ENCODE data around the gene PLXNA3. TPM values are rescaled to one million over a fixed set of nuclear protein-coding genes. Genes with fewer than 3 reads are reported as not detected.

Gene PLXNA3
- total RNA-seq, 2 donors from 2014 or later, result 52.6 to 68.8 TPM

DNA sequence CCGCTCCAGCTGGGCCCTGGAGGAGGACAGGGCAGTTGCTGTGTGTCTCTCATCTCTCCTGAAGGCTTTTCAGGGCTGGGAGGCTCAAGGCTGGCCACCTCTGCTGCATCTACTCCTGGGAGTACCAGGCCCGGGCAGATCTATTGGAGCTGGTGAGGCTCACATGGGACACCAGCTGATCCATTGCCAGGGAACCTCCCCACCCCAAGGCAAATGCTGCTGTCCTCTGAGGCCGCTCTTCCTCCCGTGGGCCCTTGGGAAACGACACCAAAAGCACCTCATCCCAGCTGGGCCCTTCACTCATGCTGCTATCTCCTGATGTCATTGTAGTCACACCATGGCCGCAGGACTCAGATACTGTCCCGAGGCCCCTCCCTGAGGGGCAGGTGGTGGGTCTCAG lies 24.7 kb downstream of the PLXNA3 start:
- no peaks in the 10 kb centered on the region for H3K4me1 Mint-ChIP-seq
- H3K27me3 ChIP-seq (ENCODE audit: control insufficient read depth, insufficient read depth, low read length, poor library complexity, severe bottlenecking), result no peaks in the 10 kb centered on the region

DNA sequence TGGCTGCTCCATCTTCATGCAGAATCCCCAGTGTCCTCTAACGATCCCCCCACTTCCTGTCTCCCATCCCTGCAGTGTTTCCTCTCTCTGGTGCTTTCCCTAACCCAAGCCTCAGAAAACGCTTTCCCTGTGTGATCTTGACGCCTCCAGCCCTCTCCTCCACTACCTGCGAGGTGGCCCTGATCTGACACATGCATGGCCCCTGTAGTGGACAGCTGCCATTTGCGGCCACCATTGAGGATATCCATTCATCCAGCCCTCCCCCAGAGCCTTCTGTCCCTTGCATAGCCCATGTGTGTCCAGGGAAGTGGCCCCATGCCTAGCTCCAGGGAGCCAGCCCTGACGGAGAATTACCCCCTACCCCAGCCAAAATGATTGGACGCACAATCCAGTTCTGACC lies 25.2 kb downstream of the PLXNA3 start:
- H3K9me3 Mint-ChIP-seq, result peaks cover 69% of the 10 kb centered on the region
- no peak overlapping the region for H3K27ac Mint-ChIP-seq
- no peak overlapping the region for H3K4me3 Mint-ChIP-seq
- H3K9ac ChIP-seq (ENCODE audit: extremely low read depth, low read length, poor library complexity, severe bottlenecking), result no peak overlapping the region
- no peak for DNase-seq
- peaks cover 4% of the 10 kb centered on the region for H3K36me3 ChIP-seq (ENCODE audit: control insufficient read depth, insufficient read depth, low read length)
- no peaks in the 10 kb centered on the region for H3K27me3 ChIP-seq (ENCODE audit: control insufficient read depth, insufficient read depth, low read length, poor library complexity, severe bottlenecking)
- no peaks in the 10 kb centered on the region for H3K4me1 ChIP-seq (ENCODE audit: control insufficient read depth, insufficient read depth, low read length)
- peaks cover 6% of the 10 kb centered on the region for H3K36me3 Mint-ChIP-seq (ENCODE audit: low read depth)
- TF ChIP-seq, protein P1, sequence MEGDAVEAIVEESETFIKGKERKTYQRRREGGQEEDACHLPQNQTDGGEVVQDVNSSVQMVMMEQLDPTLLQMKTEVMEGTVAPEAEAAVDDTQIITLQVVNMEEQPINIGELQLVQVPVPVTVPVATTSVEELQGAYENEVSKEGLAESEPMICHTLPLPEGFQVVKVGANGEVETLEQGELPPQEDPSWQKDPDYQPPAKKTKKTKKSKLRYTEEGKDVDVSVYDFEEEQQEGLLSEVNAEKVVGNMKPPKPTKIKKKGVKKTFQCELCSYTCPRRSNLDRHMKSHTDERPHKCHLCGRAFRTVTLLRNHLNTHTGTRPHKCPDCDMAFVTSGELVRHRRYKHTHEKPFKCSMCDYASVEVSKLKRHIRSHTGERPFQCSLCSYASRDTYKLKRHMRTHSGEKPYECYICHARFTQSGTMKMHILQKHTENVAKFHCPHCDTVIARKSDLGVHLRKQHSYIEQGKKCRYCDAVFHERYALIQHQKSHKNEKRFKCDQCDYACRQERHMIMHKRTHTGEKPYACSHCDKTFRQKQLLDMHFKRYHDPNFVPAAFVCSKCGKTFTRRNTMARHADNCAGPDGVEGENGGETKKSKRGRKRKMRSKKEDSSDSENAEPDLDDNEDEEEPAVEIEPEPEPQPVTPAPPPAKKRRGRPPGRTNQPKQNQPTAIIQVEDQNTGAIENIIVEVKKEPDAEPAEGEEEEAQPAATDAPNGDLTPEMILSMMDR (conservative IDR thresholded peaks at IDR 0.05), result no peak
- WGBS, 2 experiments (ENCODE audit: insufficient coverage in 1 of 2, insufficient read length in 1 of 2), result 88 to 96% methylated on average over 3 to 7 of the region's 7 CpGs
- H3K27me3 Mint-ChIP-seq (ENCODE audit: insufficient read depth), result no peaks in the 10 kb centered on the region
- H3K4me1 Mint-ChIP-seq, result no peaks in the 10 kb centered on the region
- H3K9me3 ChIP-seq (ENCODE audit: control insufficient read depth, low read length), result no peaks in the 10 kb centered on the region
- no peak overlapping the region for H3K27ac ChIP-seq (ENCODE audit: low read depth, low read length)
- no peak overlapping the region for H3K4me3 ChIP-seq (ENCODE audit: low read length)

More for the DNA sequence above, 24.7 kb downstream of the PLXNA3 start:
- H3K36me3 Mint-ChIP-seq (ENCODE audit: low read depth), result peaks cover 2% of the 10 kb centered on the region
- Histone ChIP-seq H3K9ac (ENCODE audit: extremely low read depth, low read length, poor library complexity, severe bottlenecking) (no peak overlapping the region), H3K4me1 (ENCODE audit: control insufficient read depth, insufficient read depth, low read length) (no peaks in the 10 kb centered on the region), H3K4me3 (ENCODE audit: low read length) (no peak overlapping the region), H3K27ac (ENCODE audit: low read depth, low read length) (no peak overlapping the region), H3K9me3 (ENCODE audit: control insufficient read depth, low read length) (no peaks in the 10 kb centered on the region), H3K36me3 (ENCODE audit: control insufficient read depth, insufficient read depth, low read length) (peaks cover 4% of the 10 kb centered on the region)
- no peaks in the 10 kb centered on the region for H3K27me3 Mint-ChIP-seq (ENCODE audit: insufficient read depth)
- 94% methylated on average over 7 of the region's 7 CpGs; no CpG with 5 or more reads in 1 of the 2 experiments for WGBS, 2 experiments (ENCODE audit: insufficient coverage in 1 of 2, insufficient read length in 1 of 2)
- H3K9me3 Mint-ChIP-seq, result peaks cover 69% of the 10 kb centered on the region
- DNase-seq, result no peak
- no peak overlapping the region for H3K27ac Mint-ChIP-seq
- H3K4me3 Mint-ChIP-seq, result no peak overlapping the region
- TF ChIP-seq, protein P1 (conservative IDR thresholded peaks at IDR 0.05), result no peak

DNA sequence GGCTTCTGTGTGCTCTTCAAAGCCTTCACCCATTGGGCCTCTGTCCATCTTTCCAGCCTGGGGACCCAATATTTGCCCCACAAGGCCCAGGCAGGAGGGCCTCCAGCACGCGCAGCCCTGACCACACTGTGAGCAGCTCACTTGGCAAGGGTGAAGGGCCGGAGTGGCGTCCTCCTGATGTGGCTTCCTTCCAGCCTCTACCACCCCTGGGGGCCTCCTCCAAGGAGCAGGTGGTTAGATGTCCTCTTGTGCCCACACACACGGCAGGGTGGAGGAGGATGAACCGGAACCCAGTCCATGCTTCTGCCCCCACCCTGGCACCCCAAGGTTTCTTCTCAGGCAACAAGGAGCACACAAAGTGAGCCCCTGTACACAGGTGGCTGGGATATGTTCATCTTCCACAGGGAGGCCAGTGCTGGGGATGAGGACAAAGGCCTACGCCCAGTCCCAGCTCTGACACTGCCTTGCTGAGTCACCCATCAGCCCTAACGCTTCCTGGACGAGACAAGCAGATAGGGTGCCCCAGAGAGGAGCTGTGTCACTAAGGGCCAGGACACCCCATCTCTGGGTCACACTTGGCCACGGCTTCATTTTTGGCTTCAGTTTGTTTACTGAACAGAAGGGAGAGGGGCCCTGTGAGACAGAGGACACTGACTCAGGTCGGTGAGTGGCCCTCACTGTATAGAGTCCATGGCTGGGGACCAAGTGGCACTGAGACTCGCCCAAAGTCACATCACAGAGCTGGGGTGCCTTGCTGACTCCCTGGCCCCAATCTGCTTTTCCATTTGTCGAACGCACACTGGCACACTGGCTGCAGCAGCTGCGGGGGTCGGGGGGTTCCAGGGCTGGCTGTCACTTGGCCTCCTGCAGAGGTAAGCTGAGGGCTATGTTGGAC lies 26.4 kb downstream of the PLXNA3 start:
- Mint-ChIP-seq H3K4me3 (no peak overlapping the region), H3K27me3 (ENCODE audit: insufficient read depth) (no peaks in the 10 kb centered on the region)
- WGBS, 2 experiments (ENCODE audit: insufficient coverage in 1 of 2, insufficient read length in 1 of 2), result 92 to 95% methylated on average over 4 to 16 of the region's 16 CpGs

More for the DNA sequence above, 26.4 kb downstream of the PLXNA3 start:
- H3K27ac Mint-ChIP-seq, result no peak overlapping the region
- no peaks in the 10 kb centered on the region for H3K4me1 Mint-ChIP-seq
- H3K36me3 Mint-ChIP-seq (ENCODE audit: low read depth), result peaks cover 6% of the 10 kb centered on the region
- H3K27me3 ChIP-seq (ENCODE audit: control insufficient read depth, insufficient read depth, low read length, poor library complexity, severe bottlenecking), result no peaks in the 10 kb centered on the region
- peaks cover 4% of the 10 kb centered on the region for H3K36me3 ChIP-seq (ENCODE audit: control insufficient read depth, insufficient read depth, low read length)
- H3K9me3 ChIP-seq (ENCODE audit: control insufficient read depth, low read length), result no peaks in the 10 kb centered on the region
- H3K9ac ChIP-seq (ENCODE audit: extremely low read depth, low read length, poor library complexity, severe bottlenecking), result no peak overlapping the region
- no peak for DNase-seq
- TF ChIP-seq, protein P1 (conservative IDR thresholded peaks at IDR 0.05), result no peak
- H3K4me1 ChIP-seq (ENCODE audit: control insufficient read depth, insufficient read depth, low read length), result no peaks in the 10 kb centered on the region
- no peak overlapping the region for H3K4me3 ChIP-seq (ENCODE audit: low read length)
- no peak overlapping the region for H3K27ac ChIP-seq (ENCODE audit: low read depth, low read length)
- H3K9me3 Mint-ChIP-seq, result peaks cover 75% of the 10 kb centered on the region

Measured in endodermal cell (in vitro differentiated cells).